Measurements from ENCODE around the gene ASB13.
"Not testable (repeated sequence)": the region's sequence is repeated elsewhere in the genome, so short reads cannot be mapped to it uniquely, and the experiment has no call there.

ASB13 gene

GRCh38 chr10:5595994-5596471 lies 70.4 kb downstream of the ASB13 start:
- H3K27me3 ChIP-seq (replicated peaks; ENCODE audit: control insufficient read depth, insufficient read depth, low read length): peaks cover 5% of the 10 kb centered on the region
- no peak overlapping the region for H3K4me3 ChIP-seq (replicated peaks; ENCODE audit: low read depth, low read length)
- no peak for TF ChIP-seq CTCF (IDR thresholded peaks at IDR 0.05; ENCODE audit: insufficient read depth, low read length, poor library complexity, severe bottlenecking)
- no peaks in the 10 kb centered on the region for H3K36me3 ChIP-seq (ENCODE audit: control insufficient read depth, insufficient read depth, low read length)
- no peak for DNase-seq (ENCODE audit: extremely low read depth, insufficient read length)

GRCh38 chr10:5595591-5595990 lies 70.8 kb downstream of the ASB13 start:
- DNase-seq (ENCODE audit: extremely low read depth, insufficient read length): no peak
- Histone ChIP-seq H3K4me3 (replicated peaks; ENCODE audit: low read depth, low read length) (no peak overlapping the region), H3K27me3 (replicated peaks; ENCODE audit: control insufficient read depth, insufficient read depth, low read length) (peaks cover 5% of the 10 kb centered on the region), H3K36me3 (ENCODE audit: control insufficient read depth, insufficient read depth, low read length) (no peaks in the 10 kb centered on the region)
- no peak for TF ChIP-seq CTCF (IDR thresholded peaks at IDR 0.05; ENCODE audit: insufficient read depth, low read length, poor library complexity, severe bottlenecking)

- H3K36me3 ChIP-seq (ENCODE audit: control insufficient read depth, insufficient read depth, low read length): no peaks in the 10 kb centered on the region
- H3K4me3 ChIP-seq (replicated peaks; ENCODE audit: low read depth, low read length): no peak overlapping the region
- no peak for DNase-seq (ENCODE audit: extremely low read depth, insufficient read length)
- H3K27me3 ChIP-seq (replicated peaks; ENCODE audit: control insufficient read depth, insufficient read depth, low read length): peaks cover 5% of the 10 kb centered on the region
- TF ChIP-seq CTCF (IDR thresholded peaks at IDR 0.05; ENCODE audit: insufficient read depth, low read length, poor library complexity, severe bottlenecking): no peak
These were observed 71.3 kb downstream of the ASB13 start for GRCh38 chr10:5595095-5595494.

- no peak for TF ChIP-seq CTCF (IDR thresholded peaks at IDR 0.05; ENCODE audit: insufficient read depth, low read length, poor library complexity, severe bottlenecking)
- no peak for DNase-seq (ENCODE audit: extremely low read depth, insufficient read length)
- Histone ChIP-seq H3K27me3 (replicated peaks; ENCODE audit: control insufficient read depth, insufficient read depth, low read length) (peaks cover 5% of the 10 kb centered on the region), H3K4me3 (replicated peaks; ENCODE audit: low read depth, low read length) (no peak overlapping the region), H3K36me3 (ENCODE audit: control insufficient read depth, insufficient read depth, low read length) (no peaks in the 10 kb centered on the region)
These were observed 71.9 kb downstream of the ASB13 start for GRCh38 chr10:5594271-5595049.

- H3K36me3 ChIP-seq (ENCODE audit: control insufficient read depth, insufficient read depth, low read length); H3K4me3 ChIP-seq (replicated peaks; ENCODE audit: low read depth, low read length); DNase-seq (ENCODE audit: extremely low read depth, insufficient read length); H3K27me3 ChIP-seq (replicated peaks; ENCODE audit: control insufficient read depth, insufficient read depth, low read length): not testable (repeated sequence)
These were observed 73.0 kb downstream of the ASB13 start for GRCh38 chr10:5593347-5593746.

- Histone ChIP-seq H3K27me3 (replicated peaks; ENCODE audit: control insufficient read depth, insufficient read depth, low read length) (peaks cover 10% of the 10 kb centered on the region), H3K36me3 (ENCODE audit: control insufficient read depth, insufficient read depth, low read length) (no peaks in the 10 kb centered on the region), H3K4me3 (replicated peaks; ENCODE audit: low read depth, low read length) (no peak overlapping the region)
- no peak for DNase-seq (ENCODE audit: extremely low read depth, insufficient read length)
- TF ChIP-seq CTCF (IDR thresholded peaks at IDR 0.05; ENCODE audit: insufficient read depth, low read length, poor library complexity, severe bottlenecking): no peak
These were observed 74.3 kb downstream of the ASB13 start for GRCh38 chr10:5592070-5592469.

Data from GM06990 (cell line).